H1 (cell line): ENCODE data around the gene SYDE1. TPM values are rescaled to one million over a fixed set of nuclear protein-coding genes. Genes with fewer than 3 reads are reported as not detected.

Source experiments
- CTCF ChIA-PET: fragments of 300-600 bp; sonication (Branson Sonifier 250); formaldehyde crosslinking; loops from one replicate; lab custom pipeline; 2021; ENCODE audit not compliant: partially characterized antibody; lab: Charles Lee
- POLR2A ChIA-PET: fragments of 300-600 bp; sonication (Branson Sonifier 250); formaldehyde crosslinking; loops from one replicate; lab custom pipeline; 2021; ENCODE audit warnings: inconsistent platforms; ENCODE audit not compliant: partially characterized antibody; lab: Charles Lee
- DNase-seq, 2 experiments: peaks; one replicate each; pipeline versions ENCODE4 v3.0.0 to v3.0.0-alpha.2; 2010 to 2022; ENCODE audit warnings: low spot score in 2 of 2, low read depth in 1 of 2, mixed read lengths in 1 of 2
- FAIRE-seq: peaks from 2 replicates; lab custom pipeline; 2011; peaks lifted over from hg19 to GRCh38; lab: Jason Lieb, UNC
- H2AFZ ChIP-seq: 2 replicates; pipeline ENCODE4 v1.8.1; 2012; ENCODE audit warnings: low read length, inconsistent platforms
- H2AK5ac ChIP-seq: 2 replicates; pipeline ENCODE4 v1.6.1; 2013; ENCODE audit warnings: low read depth, low read length
- H2BK120ac ChIP-seq: replicated peaks from 2 replicates; pipeline ENCODE3; 2013; ENCODE audit warnings: low read depth, low read length, inconsistent platforms
- H2BK12ac ChIP-seq: 2 replicates; pipeline ENCODE4 v1.6.1; 2013; ENCODE audit warnings: low read depth, low read length
- H2BK15ac ChIP-seq: 2 replicates; pipeline ENCODE4 v1.6.1; 2013; ENCODE audit warnings: low read length
- H2BK20ac ChIP-seq: 2 replicates; pipeline ENCODE4 v1.6.1; 2013; ENCODE audit warnings: low read length
- H2BK5ac ChIP-seq: 2 replicates; pipeline ENCODE4 v1.6.1; 2013; ENCODE audit warnings: low read depth, low read length
- H3K14ac ChIP-seq: 2 replicates; pipeline ENCODE4 v1.6.1; 2013; ENCODE audit warnings: inconsistent platforms; ENCODE audit not compliant: insufficient read length
- H3K18ac ChIP-seq: 2 replicates; pipeline ENCODE4 v1.6.1; 2013; ENCODE audit warnings: low read length; ENCODE audit errors: extremely low read depth
- H3K23ac ChIP-seq: 2 replicates; pipeline ENCODE4 v1.6.1; 2013; ENCODE audit warnings: inconsistent platforms; ENCODE audit not compliant: insufficient read length
- H3K23me2 ChIP-seq: 2 replicates; pipeline ENCODE4 v1.6.1; 2013; ENCODE audit warnings: low read depth, low read length
- H3K27ac ChIP-seq: 2 replicates; pipeline ENCODE4 v1.6.1; 2011; ENCODE audit warnings: low read depth, low read length, inconsistent platforms
- H3K27me3 ChIP-seq, 4 experiments: replicated peaks in 1 of 4; 1 replicate in 1 of 4; 2 replicates in 3 of 4; pipeline versions ENCODE4 v1.6.1 to v1.8.1; 2011 to 2013; ENCODE audit warnings: low read length in 3 of 4, mild to moderate bottlenecking in 3 of 4, inconsistent platforms in 2 of 4, mixed read lengths in 2 of 4, moderate library complexity in 1 of 4; ENCODE audit not compliant: control insufficient read depth in 3 of 4, insufficient read depth in 3 of 4; ENCODE audit errors: extremely low read depth in 1 of 4
- H3K36me3 ChIP-seq, 4 experiments: 2 replicates each; pipeline versions ENCODE4 v1.6.1 to v1.8.1; 2011 to 2013; ENCODE audit warnings: mild to moderate bottlenecking in 4 of 4, low read length in 3 of 4, moderate library complexity in 2 of 4, control low read depth in 1 of 4, inconsistent platforms in 1 of 4; ENCODE audit not compliant: insufficient read depth in 4 of 4, control insufficient read depth in 2 of 4
- H3K4ac ChIP-seq: replicated peaks from 2 replicates; pipeline ENCODE3; 2013; ENCODE audit warnings: low read length, low read depth, mixed read lengths, inconsistent platforms; ENCODE audit not compliant: insufficient read length
- H3K4me1 ChIP-seq, 4 experiments: replicated peaks in 1 of 4; 1 replicate in 1 of 4; 2 replicates in 3 of 4; pipeline versions ENCODE4 v1.6.1 to v1.8.1; 2011 to 2013; ENCODE audit warnings: low read length in 3 of 4, inconsistent platforms in 2 of 4, mixed read lengths in 1 of 4; ENCODE audit not compliant: insufficient read depth in 4 of 4, control insufficient read depth in 3 of 4
- H3K4me2 ChIP-seq, 2 experiments: 2 replicates each; pipeline versions ENCODE4 v1.6.1 to v1.8.1; 2011 to 2013; ENCODE audit warnings: low read depth in 2 of 2, low read length in 2 of 2, control low read depth in 1 of 2, inconsistent platforms in 1 of 2, mild to moderate bottlenecking in 1 of 2; ENCODE audit not compliant: insufficient read depth in 1 of 2
- H3K4me3 ChIP-seq, 4 experiments: fragments of 200-600, 300-600 bp in 1 of 4; sonication (generic), shearing (Covaris generic), sonication (Bioruptor Twin) in 1 of 4; 2 replicates each; pipeline versions ENCODE4 v1.5.1 to v1.8.1; 2011 to 2016; ENCODE audit warnings: low read length in 4 of 4, low read depth in 3 of 4, control low read depth in 2 of 4, inconsistent platforms in 2 of 4, mild to moderate bottlenecking in 2 of 4, mixed read lengths in 1 of 4, moderate library complexity in 1 of 4; ENCODE audit not compliant: insufficient read depth in 2 of 4; ENCODE audit errors: extremely low read depth in 1 of 4
- H3K56ac ChIP-seq: replicated peaks from 2 replicates; pipeline ENCODE3; 2013; ENCODE audit warnings: low read depth, mild to moderate bottlenecking, mixed read lengths, low read length, inconsistent platforms; ENCODE audit not compliant: insufficient read length
- H3K79me1 ChIP-seq: 2 replicates; pipeline ENCODE4 v1.6.1; 2013; ENCODE audit warnings: low read depth, low read length, control low read depth
- H3K79me2 ChIP-seq, 2 experiments: 2 replicates each; pipeline versions ENCODE4 v1.6.1 to v1.8.1; 2012 to 2013; ENCODE audit warnings: low read length in 2 of 2, mild to moderate bottlenecking in 2 of 2, inconsistent platforms in 1 of 2; ENCODE audit not compliant: insufficient read depth in 2 of 2, control insufficient read depth in 1 of 2
- H3K9ac ChIP-seq, 4 experiments: replicated peaks in 1 of 4; 1 replicate in 1 of 4; 2 replicates in 3 of 4; pipeline versions ENCODE4 v1.6.1 to v1.8.1; 2011 to 2013; ENCODE audit warnings: low read depth in 3 of 4, low read length in 3 of 4, control low read depth in 2 of 4, mild to moderate bottlenecking in 2 of 4, moderate library complexity in 2 of 4, inconsistent platforms in 1 of 4; ENCODE audit errors: extremely low read depth in 1 of 4
- H3K9me3 ChIP-seq, 2 experiments: 2 replicates each; pipeline versions ENCODE4 v1.6.1 to v1.8.1; 2012 to 2013; ENCODE audit warnings: mild to moderate bottlenecking in 2 of 2, moderate library complexity in 2 of 2, control low read depth in 1 of 2, inconsistent platforms in 1 of 2, low read depth in 1 of 2, low read length in 1 of 2, mixed read lengths in 1 of 2; ENCODE audit not compliant: insufficient read depth in 2 of 2
- H4K20me1 ChIP-seq, 2 experiments: replicated peaks in 1 of 2; 2 replicates each; pipeline versions ENCODE3 to v1.8.1; 2011 to 2013; ENCODE audit warnings: inconsistent platforms in 2 of 2, low read length in 2 of 2, mild to moderate bottlenecking in 1 of 2; ENCODE audit not compliant: insufficient read depth in 2 of 2, control insufficient read depth in 1 of 2
- H4K5ac ChIP-seq: 2 replicates; pipeline ENCODE4 v1.6.1; 2013; ENCODE audit warnings: low read length, low read depth, mixed read lengths, inconsistent platforms; ENCODE audit not compliant: insufficient read length
- H4K8ac ChIP-seq: 2 replicates; pipeline ENCODE4 v1.8.0; 2013; ENCODE audit warnings: mild to moderate bottlenecking, moderate library complexity, low read length, inconsistent platforms; ENCODE audit not compliant: insufficient read depth; ENCODE audit errors: extremely low read depth
- H4K91ac ChIP-seq: replicated peaks from 2 replicates; pipeline ENCODE3; 2013; ENCODE audit warnings: low read length, mixed read lengths, inconsistent platforms; ENCODE audit not compliant: insufficient read length
- ATF2 ChIP-seq: IDR thresholded peaks from 2 replicates; pipeline ENCODE4 v1.6.1; 2012; ENCODE audit warnings: low read length, inconsistent platforms
- CBX5 ChIP-seq: fragments of 300-800, 300-1000 bp; sonication (generic); IDR thresholded peaks from 2 replicates; pipeline ENCODE4 v1.7.1; 2016; ENCODE audit warnings: antibody characterized with exemption, low read length, low read depth
- GABPA ChIP-seq: IDR thresholded peaks from 2 replicates; pipeline ENCODE4 v1.6.1; 2011; ENCODE audit warnings: mild to moderate bottlenecking, low read length, moderate library complexity, borderline replicate concordance; ENCODE audit not compliant: insufficient read depth
- NRF1 ChIP-seq: IDR thresholded peaks from 2 replicates; pipeline ENCODE4 v1.6.1; 2011; ENCODE audit warnings: mild to moderate bottlenecking, low read depth, low read length, improper control_type of control experiment
- POU5F1 ChIP-seq: IDR thresholded peaks from 2 replicates; pipeline ENCODE4 v1.6.1; 2011; ENCODE audit warnings: low read depth, mild to moderate bottlenecking, low read length, moderate library complexity
- SRF ChIP-seq: IDR thresholded peaks from 2 replicates; pipeline ENCODE4 v1.6.1; 2011; ENCODE audit warnings: mild to moderate bottlenecking, low read depth, low read length, moderate library complexity
- TAF7 ChIP-seq: optimal IDR thresholded peaks from 2 replicates; pipeline ENCODE3; 2011; ENCODE audit warnings: low read depth, mild to moderate bottlenecking, inconsistent platforms, low read length, moderate library complexity, borderline replicate concordance
- WGBS, 2 experiments: shearing (Covaris generic) in 1 of 2; methylation state at CpG; one replicate each; pipeline versions ENCODE4 v1.1.6 to v1.1.7; 2013 to 2015; ENCODE audit warnings: low lambda C conversion rate in 2 of 2, mixed read lengths in 2 of 2, inconsistent platforms in 1 of 2, low coverage in 1 of 2, missing lambda C conversion rate in 1 of 2; ENCODE audit not compliant: insufficient replicate concordance in 2 of 2, insufficient coverage in 1 of 2, insufficient read length in 1 of 2; ENCODE audit errors: extremely low coverage in 1 of 2, missing lambda C conversion rate in 1 of 2; 5-methylcytosine and 5-hydroxymethylcytosine counted together
- polyA plus RNA-seq, 7 experiments: library from polyadenylated mRNA; depleted of rRNA in 3 of 7; stranded (reverse) in 5 of 7; unstranded in 2 of 7; fragments of >200 nt in 5 of 7; fragments of 200-250 nt in 2 of 7; gene quantifications; 1 replicate in 5 of 7; 2 replicates in 1 of 7; 4 replicates in 1 of 7; pipeline versions ENCODE4 v1.2.1 to v1.2.3, GENCODE V29; 2011 to 2013; ENCODE audit warnings: missing spikeins in 2 of 7, mixed read lengths in 2 of 7
- total RNA-seq: library from RNA; stranded (reverse); fragmentation: NEBNext Ultra II Directional; extraction: Animal tissue kit (Norgen Biotek cat#: 25700); gene quantifications from 2 replicates; pipeline ENCODE4 v1.2.1, GENCODE V29; 2021

The SYDE1 gene
- total and polyA plus RNA-seq, 2 of the 8 experiments (the other 6 are each of a cell fraction or from before 2014, with no cell fraction given) = 12.0 to 16.8 TPM

GRCh38 chr19:15108145-15108844 lies 1.1 kb downstream of the SYDE1 start:
- Histone ChIP-seq H2AFZ (no peak overlapping the region), H3K14ac (no peak overlapping the region)
- TF ChIP-seq CBX5 (no peak), TAF7 (no peak), ATF2 (no peak), POU5F1 (no peak), NRF1 (no peak), GABPA (no peak), SRF (no peak)
- TF ChIP-seq, all 59 proteins: peak for 0
- ChIA-PET POLR2A (interaction anchor here (1.1 to 6.0 kb wide), 7 partner anchors 9 to 311 kb away, joined by 3 to 52 read pairs (median 5); a partner anchor contains a TSS), CTCF (interaction anchor here (1.0 to 3.2 kb wide), 6 partner anchors 8 to 91 kb away, joined by 3 to 16 read pairs (median 3); no protein-coding TSS in a partner anchor)
- Histone ChIP-seq H3K56ac (peak overlapping the region; percentile 62), H3K79me2 (peaks cover 0 to 11% of the 10 kb centered on the region in 2 experiments; a peak in 2 of 4 replicates), H2BK5ac (peak overlapping the region; percentile 93), H3K36me3 (peaks cover 11 to 41% (median 26%) of the 10 kb centered on the region in 4 experiments; a peak in 7 of 8 replicates), H4K5ac (peak overlapping the region; percentile 39), H4K91ac (peak overlapping the region; percentile 58), H3K23me2 (peaks cover 13% of the 10 kb centered on the region), H3K79me1 (no peaks in the 10 kb centered on the region; the same call in 1 of the 2 replicates), H2BK120ac (no peak overlapping the region), H2BK15ac (peak overlapping the region; percentile 61; the same call in 1 of the 2 replicates), H3K4me2 (peak overlapping the region; percentile 82 to 89), H2BK12ac (peak overlapping the region; percentile 84; the same call in 1 of the 2 replicates), H3K9ac (peak overlapping the region in 2 of 4 experiments; percentile 16 to 26; a peak in 2 of 7 replicates), H3K27me3 (no peaks in the 10 kb centered on the region), H3K4me3 (peak overlapping the region; percentile 59 to 96 (median 66)), H2AK5ac (peak overlapping the region; percentile 86; the same call in 1 of the 2 replicates), H2BK20ac (no peak overlapping the region; the same call in 1 of the 2 replicates), H4K20me1 (peaks cover 0 to 2% of the 10 kb centered on the region in 2 experiments), H3K27ac (peak overlapping the region; percentile 53; the same call in 1 of the 2 replicates), H3K23ac (no peak overlapping the region), H3K18ac (peak overlapping the region; percentile 48), H4K8ac (no peak overlapping the region), H3K9me3 (peaks cover 4 to 14% of the 10 kb centered on the region in 2 experiments; a peak in 3 of 4 replicates), H3K4ac (no peak overlapping the region), H3K4me1 (peaks cover 4 to 10% (median 6%) of the 10 kb centered on the region in 4 experiments)
- no peak for FAIRE-seq
- DNase-seq = no peak
- WGBS, 2 experiments = 56% methylated on average over 9 of the region's 10 CpGs; no CpG with 5 or more reads in 1 of the 2 experiments
